Activated gamma-delta T cell (primary cell): ENCODE results near the gene SSTR4.
"Not testable (repeated sequence)": the region's sequence is repeated elsewhere in the genome, so short reads cannot be mapped to it uniquely, and the experiment has no call there.

Experiments used
- DNase-seq: peaks from one replicate; lab custom pipeline; 2025; lab: John Stamatoyannopoulos, UW

Gene SSTR4

GRCh38 chr20:23018941-23019340, 16.2 kb upstream of the SSTR4 start:
- DNase-seq = no peak

GRCh38 chr20:23019403-23019802, 15.7 kb upstream of the SSTR4 start:
- DNase-seq = no peak

GRCh38 chr20:23020230-23021018, 14.7 kb upstream of the SSTR4 start:
- no peak for DNase-seq

DNA sequence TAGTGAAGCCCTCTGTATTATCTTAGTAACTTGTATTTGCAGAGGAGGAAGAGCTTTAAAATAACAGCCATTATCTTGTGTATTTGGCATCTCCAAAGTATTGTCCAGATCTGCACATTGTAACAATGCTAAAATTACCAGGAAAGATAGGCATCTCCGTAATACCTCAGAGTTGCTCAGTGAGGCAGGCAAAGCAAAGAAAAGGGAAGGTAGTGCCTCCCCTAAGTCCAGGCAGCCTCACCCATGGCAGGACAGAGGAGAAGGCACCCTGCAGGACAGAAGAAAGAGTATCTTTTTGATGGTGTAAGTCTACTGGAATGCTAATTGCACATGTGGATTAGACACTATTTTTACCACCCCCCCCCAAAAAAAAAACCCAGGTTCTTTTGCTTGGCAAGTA, 13.6 kb upstream of the SSTR4 start:
- no peak for DNase-seq

- no peak for DNase-seq
Measured at GRCh38 chr20:23021951-23022350, 13.2 kb upstream of the SSTR4 start.

DNA sequence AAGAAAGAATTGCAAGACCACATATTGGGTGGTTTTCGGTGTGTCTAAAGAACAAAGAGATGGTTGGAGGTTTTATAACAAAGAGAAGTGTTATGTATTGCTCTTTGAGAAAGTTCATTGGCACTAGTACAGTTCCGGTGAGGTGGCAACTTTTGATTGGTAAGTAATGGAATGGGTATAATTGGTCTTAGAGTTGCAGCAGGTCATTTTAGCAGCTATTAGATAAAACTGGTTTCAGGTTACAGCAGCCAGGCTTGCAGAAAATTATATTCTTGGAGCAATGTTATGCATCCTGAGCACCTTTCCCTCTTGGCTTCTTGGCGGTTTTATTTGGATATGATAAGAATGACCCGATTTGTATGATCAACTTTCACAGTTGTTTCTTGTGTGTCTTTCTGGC, 12.3 kb upstream of the SSTR4 start:
- no peak for DNase-seq

GRCh38 chr20:23023621-23024177, 11.4 kb upstream of the SSTR4 start:
- no peak for DNase-seq

DNA sequence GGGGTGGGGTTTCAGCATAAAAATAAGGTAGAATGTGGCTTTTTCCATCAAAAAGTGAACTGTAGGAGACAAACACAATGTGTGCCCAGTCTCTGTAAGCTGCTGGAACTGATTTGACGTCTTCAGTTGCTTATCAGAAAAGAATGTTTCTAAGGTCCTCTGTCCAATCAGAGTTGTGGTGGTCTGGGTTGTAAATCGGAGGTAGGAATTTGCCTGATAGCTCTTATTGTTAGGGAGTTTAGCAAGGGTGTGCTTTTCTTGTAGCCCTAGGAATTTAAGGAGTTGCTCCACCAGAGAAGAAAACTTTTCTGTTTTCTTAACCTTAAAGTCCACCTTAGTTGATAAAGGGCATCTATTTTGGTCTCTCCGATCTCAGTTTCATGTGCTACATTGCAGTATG, 10.4 kb upstream of the SSTR4 start:
- no peak for DNase-seq

GRCh38 chr20:23025503-23025902, 9.6 kb upstream of the SSTR4 start:
- not testable (repeated sequence) for DNase-seq

DNA sequence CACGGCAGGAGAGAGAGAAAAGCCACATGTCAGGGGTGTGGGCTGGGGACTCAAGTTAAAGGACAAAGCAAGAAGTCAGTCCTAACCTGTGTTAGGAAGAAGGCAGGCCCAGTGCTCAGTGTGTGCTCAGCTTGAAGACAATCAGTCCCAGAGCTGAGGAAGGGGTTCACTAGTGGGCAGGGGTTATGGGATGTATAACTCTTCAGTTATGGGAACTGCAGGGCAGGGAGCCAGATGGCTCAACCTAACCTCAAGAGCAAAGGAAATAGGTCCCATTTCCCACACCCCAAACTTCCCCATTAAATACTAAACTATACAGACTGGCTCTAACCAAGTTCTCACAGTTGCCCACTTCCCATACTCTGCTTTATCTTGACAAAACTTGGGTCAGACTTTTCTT, 7.4 kb upstream of the SSTR4 start:
- no peak for DNase-seq

GRCh38 chr20:23028392-23028791, 6.7 kb upstream of the SSTR4 start:
- no peak for DNase-seq

DNA sequence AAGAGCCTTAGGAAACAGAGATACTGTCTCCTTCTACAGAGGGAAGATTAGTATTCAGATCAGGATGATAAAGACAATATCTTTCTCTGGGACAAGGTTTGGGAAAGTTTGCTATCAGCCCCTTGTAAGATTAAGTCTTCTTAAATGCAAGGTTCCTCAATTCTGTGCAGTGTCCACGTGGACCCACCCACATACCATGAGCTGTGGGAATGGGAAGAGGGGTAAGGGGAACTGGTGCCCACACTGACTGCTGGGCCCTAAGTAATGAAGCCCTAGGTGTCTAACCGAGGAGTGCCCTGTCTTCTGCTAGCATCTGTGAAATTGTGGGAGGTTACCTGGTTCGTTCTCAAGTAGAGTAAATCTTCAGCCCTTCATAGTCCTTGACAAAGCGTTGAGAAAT, 5.8 kb upstream of the SSTR4 start:
- no peak for DNase-seq

DNA sequence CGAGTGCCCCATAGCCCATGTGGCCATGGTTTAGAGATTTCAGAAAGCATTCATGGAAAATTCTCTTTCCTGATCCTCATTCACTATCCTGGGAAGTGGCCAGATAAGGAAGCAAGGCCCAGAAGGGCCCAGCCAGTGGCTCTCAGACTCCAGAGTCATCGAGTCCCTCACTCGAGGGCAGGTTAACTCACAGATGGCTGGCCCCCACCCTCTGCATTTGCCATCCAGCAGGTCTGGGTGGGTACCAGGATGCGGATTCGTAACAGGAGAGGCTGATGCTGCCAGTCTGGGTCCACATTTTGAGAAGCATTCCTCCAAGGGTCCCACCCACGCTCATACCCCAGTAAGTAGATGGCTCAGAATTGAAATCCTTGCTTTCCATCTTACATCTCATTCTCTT, 3.8 kb upstream of the SSTR4 start:
- no peak for DNase-seq

DNA sequence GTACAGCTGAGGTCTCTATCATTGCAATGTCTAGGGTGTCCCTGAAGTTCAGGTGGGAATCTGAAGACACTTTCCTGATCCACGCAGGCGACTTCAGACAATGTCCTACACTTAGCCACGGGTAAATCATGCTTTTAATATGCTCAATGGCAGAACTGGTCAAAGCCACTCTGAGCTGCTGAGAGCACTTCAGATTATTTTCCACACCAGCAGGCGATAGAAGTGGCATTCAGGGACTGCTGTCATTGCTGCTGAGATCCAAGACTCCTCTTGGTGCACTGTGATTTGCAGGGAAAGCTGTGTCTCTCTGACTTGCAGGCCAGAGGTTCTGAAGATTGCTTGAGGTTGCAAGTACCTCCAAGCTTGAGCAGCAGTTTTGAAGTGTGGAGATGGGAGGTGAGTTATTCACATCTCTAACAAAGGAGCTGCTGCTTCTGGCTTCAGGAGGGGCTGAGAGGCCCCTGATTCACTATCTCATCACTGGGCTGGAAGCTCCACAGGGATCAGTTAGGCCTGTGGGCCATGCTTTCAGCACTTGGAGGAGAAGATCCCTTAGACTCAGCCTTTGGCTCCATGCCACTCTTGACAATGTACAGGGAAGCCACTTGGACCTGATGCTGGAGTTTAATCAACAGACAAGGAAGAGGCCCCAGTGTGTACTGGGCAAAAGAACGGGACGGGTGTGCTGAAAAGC, 2.9 kb upstream of the SSTR4 start:
- no peak for DNase-seq

DNA sequence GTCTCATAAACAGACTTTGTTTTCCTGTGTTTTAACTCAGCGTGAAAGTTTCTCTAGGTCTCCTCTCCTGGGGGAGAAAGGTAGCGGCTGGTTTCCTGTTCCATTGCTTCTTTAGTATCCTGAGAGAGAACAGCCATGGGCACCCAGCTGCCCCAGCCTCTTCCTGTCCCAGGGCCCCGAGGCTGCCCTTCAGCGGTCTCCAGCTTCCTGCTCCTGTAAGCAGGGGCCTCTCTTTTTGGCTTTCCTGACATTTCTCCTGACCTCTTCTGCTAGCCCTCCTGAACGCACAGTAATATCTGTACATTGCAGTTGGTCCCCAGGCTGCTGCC, 2.4 kb upstream of the SSTR4 start:
- no peak for DNase-seq

- no peak for DNase-seq
Measured at GRCh38 chr20:23033918-23034317, 1.2 kb upstream of the SSTR4 start.

GRCh38 chr20:23035731-23036130, 619 bp downstream of the SSTR4 start:
- no peak for DNase-seq

DNA sequence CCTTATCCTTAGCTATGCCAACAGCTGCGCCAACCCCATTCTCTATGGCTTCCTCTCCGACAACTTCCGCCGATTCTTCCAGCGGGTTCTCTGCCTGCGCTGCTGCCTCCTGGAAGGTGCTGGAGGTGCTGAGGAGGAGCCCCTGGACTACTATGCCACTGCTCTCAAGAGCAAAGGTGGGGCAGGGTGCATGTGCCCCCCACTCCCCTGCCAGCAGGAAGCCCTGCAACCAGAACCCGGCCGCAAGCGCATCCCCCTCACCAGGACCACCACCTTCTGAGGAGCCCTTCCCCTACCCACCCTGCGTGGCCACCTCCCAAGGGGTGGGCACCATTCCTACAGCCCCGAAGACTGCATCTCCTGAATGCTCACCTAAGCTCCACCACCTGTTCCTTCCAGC, 1.3 kb downstream of the SSTR4 start:
- no peak for DNase-seq

DNA sequence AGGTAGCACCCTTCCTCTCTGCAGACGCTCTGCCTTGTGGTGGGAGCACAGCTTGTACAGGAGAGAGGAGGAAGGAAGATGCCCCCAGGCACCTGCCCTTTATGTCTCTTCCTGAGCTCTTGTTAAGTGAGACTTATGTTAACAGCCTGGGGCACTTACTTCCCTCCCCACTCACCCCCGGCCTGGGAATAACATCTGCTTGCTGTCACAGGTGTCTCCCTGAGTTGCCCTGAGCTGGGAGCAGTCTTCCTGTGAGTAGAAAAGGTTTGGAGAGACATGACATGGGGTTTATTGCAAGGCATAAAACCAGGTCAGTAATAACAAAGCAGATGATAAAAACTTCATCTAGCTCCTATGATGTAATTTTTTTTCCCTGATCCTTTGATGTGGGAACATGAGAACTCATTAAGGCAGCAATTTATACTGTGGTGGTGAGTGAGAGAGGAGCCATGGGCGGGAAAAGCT, 1.9 kb downstream of the SSTR4 start:
- DNase-seq = no peak

DNA sequence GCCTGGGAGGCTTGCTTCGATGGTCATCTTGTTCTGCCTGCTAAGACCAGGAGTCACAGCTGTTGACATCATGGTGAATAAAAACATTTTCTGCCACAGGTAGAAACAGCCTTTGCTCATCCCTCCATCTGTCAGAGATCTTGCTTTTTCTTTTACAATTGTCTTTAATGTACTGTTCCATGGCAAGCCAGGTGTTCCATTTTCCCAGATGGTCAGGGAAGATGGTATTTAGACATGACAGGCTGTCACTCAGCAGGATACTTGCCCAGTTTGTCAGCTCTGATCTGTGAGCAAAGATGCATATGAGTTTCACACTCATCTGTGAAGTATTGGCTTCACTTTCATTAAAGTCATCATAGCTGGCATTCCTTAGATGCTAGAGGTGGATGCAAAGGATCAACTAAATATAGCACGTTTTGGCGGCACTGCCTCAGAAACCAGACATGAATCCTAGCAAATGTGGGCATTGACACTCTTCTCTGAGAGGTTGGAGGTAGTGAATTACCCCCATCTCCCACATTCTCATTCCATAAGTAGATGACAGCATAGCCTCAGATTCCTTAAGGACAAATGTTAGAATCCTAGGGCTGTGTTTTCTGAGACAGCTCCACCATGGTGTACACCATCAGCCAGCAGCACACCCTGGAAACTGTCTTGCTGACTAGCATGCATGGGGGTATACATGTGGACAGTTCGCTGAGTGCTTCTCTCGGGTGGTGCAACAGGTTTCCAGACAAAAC, 4.2 kb downstream of the SSTR4 start:
- no peak for DNase-seq

- DNase-seq = no peak
Measured at GRCh38 chr20:23039885-23040508, 4.9 kb downstream of the SSTR4 start.

DNA sequence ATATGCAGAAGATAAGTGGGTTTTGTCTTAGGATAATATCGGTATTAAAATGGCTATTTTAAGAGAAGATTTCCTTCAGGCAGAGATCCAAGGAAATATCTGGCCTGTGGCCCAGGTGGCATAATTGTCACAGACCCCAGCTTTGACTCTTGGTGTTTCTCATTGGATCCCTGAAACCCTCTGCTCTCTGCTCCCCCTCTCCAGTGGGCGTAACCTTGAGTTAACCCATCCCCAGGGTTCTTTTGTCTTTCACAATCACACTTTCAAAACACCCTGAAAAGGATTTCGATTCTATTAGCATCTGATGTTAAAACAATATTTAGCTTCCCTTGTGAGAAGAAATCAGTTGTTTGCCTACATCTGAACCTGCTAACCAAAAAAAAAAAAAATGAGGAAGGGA, 7.2 kb downstream of the SSTR4 start:
- DNase-seq = no peak
